ENCODE measurements around the gene IFIT3. TPM values are rescaled to one million over a fixed set of nuclear protein-coding genes. Genes with fewer than 3 reads are reported as not detected.
A peak's percentile ranks its signal among the peaks of the same experiment; 100 is the strongest.

Gene IFIT3
- total RNA-seq, 2 donors from 2014 or later, result 2.6 to 12.6 TPM

- Mint-ChIP-seq H3K9me3 (no peaks in the 10 kb centered on the region), H3K27ac (no peak overlapping the region), H3K36me3 (no peaks in the 10 kb centered on the region)
- no peak for DNase-seq (ENCODE audit: low spot score in 2 of 2)
- no peak for ATAC-seq
Observed at GRCh38 chr10:89362929-89363328, 35.1 kb downstream of the IFIT3 start.

GRCh38 chr10:89363729-89364442 is 36.1 kb downstream of the IFIT3 start:
- no peak for ATAC-seq
- Mint-ChIP-seq H3K27ac (no peak overlapping the region), H3K9me3 (no peaks in the 10 kb centered on the region), H3K36me3 (no peaks in the 10 kb centered on the region)
- DNase-seq (ENCODE audit: low spot score in 2 of 2), result no peak

- ATAC-seq, result no peak
- H3K36me3 Mint-ChIP-seq, result no peaks in the 10 kb centered on the region
- H3K27ac Mint-ChIP-seq, result no peak overlapping the region
- no peak for DNase-seq (ENCODE audit: low spot score in 2 of 2)
- H3K9me3 Mint-ChIP-seq, result no peaks in the 10 kb centered on the region
Observed at GRCh38 chr10:89364531-89364930, 36.7 kb downstream of the IFIT3 start.

- no peak overlapping the region for H3K27ac Mint-ChIP-seq
Observed at GRCh38 chr10:89367529-89367928, 39.7 kb downstream of the IFIT3 start.

GRCh38 chr10:89368129-89368528 is 40.3 kb downstream of the IFIT3 start:
- H3K9me3 Mint-ChIP-seq, result no peaks in the 10 kb centered on the region
- ATAC-seq (no peak), DNase-seq (ENCODE audit: low spot score in 2 of 2) (no peak)
- no peak overlapping the region for H3K27ac Mint-ChIP-seq
- no peaks in the 10 kb centered on the region for H3K36me3 Mint-ChIP-seq

More at GRCh38 chr10:89367529-89367928, 39.7 kb downstream of the IFIT3 start:
- H3K9me3 Mint-ChIP-seq, result no peaks in the 10 kb centered on the region
- no peaks in the 10 kb centered on the region for H3K36me3 Mint-ChIP-seq
- DNase-seq (ENCODE audit: low spot score in 2 of 2), result no peak
- ATAC-seq, result peak in 1 of 2 donors; percentile 90

GRCh38 chr10:89369156-89370105 is 41.6 kb downstream of the IFIT3 start:
- Mint-ChIP-seq H3K9me3 (no peaks in the 10 kb centered on the region), H3K27ac (no peak overlapping the region), H3K36me3 (no peaks in the 10 kb centered on the region)
- DNase-seq (ENCODE audit: low spot score in 2 of 2) (no peak), ATAC-seq (no peak)

GRCh38 chr10:89371079-89371478 is 43.3 kb downstream of the IFIT3 start:
- no peak for ATAC-seq
- no peak for DNase-seq (ENCODE audit: low spot score in 2 of 2)
- Mint-ChIP-seq H3K27ac (no peak overlapping the region), H3K36me3 (no peaks in the 10 kb centered on the region), H3K9me3 (no peaks in the 10 kb centered on the region)

GRCh38 chr10:89371987-89372386 is 44.2 kb downstream of the IFIT3 start:
- no peaks in the 10 kb centered on the region for H3K9me3 Mint-ChIP-seq
- DNase-seq (ENCODE audit: low spot score in 2 of 2) (no peak), ATAC-seq (no peak)
- no peaks in the 10 kb centered on the region for H3K36me3 Mint-ChIP-seq
- H3K27ac Mint-ChIP-seq, result no peak overlapping the region

GRCh38 chr10:89373916-89374711 is 46.3 kb downstream of the IFIT3 start:
- no peaks in the 10 kb centered on the region for H3K9me3 Mint-ChIP-seq
- ATAC-seq (no peak), DNase-seq (ENCODE audit: low spot score in 2 of 2) (no peak)
- H3K27ac Mint-ChIP-seq, result no peak overlapping the region
- H3K36me3 Mint-ChIP-seq, result no peaks in the 10 kb centered on the region

- Mint-ChIP-seq H3K27ac (no peak overlapping the region), H3K36me3 (no peaks in the 10 kb centered on the region), H3K9me3 (no peaks in the 10 kb centered on the region)
- ATAC-seq, result no peak
- DNase-seq (ENCODE audit: low spot score in 2 of 2), result no peak
Observed at GRCh38 chr10:89374713-89375141, 46.9 kb downstream of the IFIT3 start.

GRCh38 chr10:89377705-89378637 is 50.2 kb downstream of the IFIT3 start, which contains the start of gene IFIT1B:
TSS of gene IFIT1B (plus strand) at chr10:89378056. CDS start at chr10:89378136, 80 bp downstream.
- DNase-seq (ENCODE audit: low spot score in 2 of 2), result no peak
- no peak within 1 kb of the TSS for H3K27ac Mint-ChIP-seq
- no peak for ATAC-seq

GRCh38 chr10:89379103-89379502 is 51.3 kb downstream of the IFIT3 start:
- Mint-ChIP-seq H3K27ac (no peak overlapping the region), H3K36me3 (no peaks in the 10 kb centered on the region), H3K9me3 (no peaks in the 10 kb centered on the region)
- no peak for ATAC-seq
- no peak for DNase-seq (ENCODE audit: low spot score in 2 of 2)

More at GRCh38 chr10:89377705-89378637, 50.2 kb downstream of the IFIT3 start, which contains the start of gene IFIT1B:
- Mint-ChIP-seq H3K9me3 (no peaks in the 10 kb centered on the region), H3K36me3 (no peaks in the 10 kb centered on the region)

GRCh38 chr10:89382757-89383156 is 55.0 kb downstream of the IFIT3 start:
- DNase-seq (ENCODE audit: low spot score in 2 of 2) (no peak), ATAC-seq (peak in 1 of 2 donors; percentile 61)
- H3K9me3 Mint-ChIP-seq, result no peaks in the 10 kb centered on the region
- H3K27ac Mint-ChIP-seq, result no peak overlapping the region
- no peaks in the 10 kb centered on the region for H3K36me3 Mint-ChIP-seq

GRCh38 chr10:89384474-89385340 is 56.9 kb downstream of the IFIT3 start:
- no peak for DNase-seq (ENCODE audit: low spot score in 2 of 2)
- Mint-ChIP-seq H3K36me3 (no peaks in the 10 kb centered on the region), H3K27ac (no peak overlapping the region), H3K9me3 (no peaks in the 10 kb centered on the region)
- no peak for ATAC-seq

- no peak for DNase-seq (ENCODE audit: low spot score in 2 of 2)
- no peak for ATAC-seq
- no peaks in the 10 kb centered on the region for H3K36me3 Mint-ChIP-seq
- no peak overlapping the region for H3K27ac Mint-ChIP-seq
- H3K9me3 Mint-ChIP-seq, result no peaks in the 10 kb centered on the region
Observed at GRCh38 chr10:89388806-89389205, 61.0 kb downstream of the IFIT3 start.
